ENCODE results near the gene WDR53. TPM values are rescaled to one million over a fixed set of nuclear protein-coding genes. Genes with fewer than 3 reads are reported as not detected.
A peak's percentile ranks its signal among the peaks of the same experiment; 100 is the strongest.
"Not testable (repeated sequence)": the region's sequence is repeated elsewhere in the genome, so short reads cannot be mapped to it uniquely, and the experiment has no call there.

The WDR53 gene
- total RNA-seq, 1 donor from 2014 or later: 10.1 TPM

DNA sequence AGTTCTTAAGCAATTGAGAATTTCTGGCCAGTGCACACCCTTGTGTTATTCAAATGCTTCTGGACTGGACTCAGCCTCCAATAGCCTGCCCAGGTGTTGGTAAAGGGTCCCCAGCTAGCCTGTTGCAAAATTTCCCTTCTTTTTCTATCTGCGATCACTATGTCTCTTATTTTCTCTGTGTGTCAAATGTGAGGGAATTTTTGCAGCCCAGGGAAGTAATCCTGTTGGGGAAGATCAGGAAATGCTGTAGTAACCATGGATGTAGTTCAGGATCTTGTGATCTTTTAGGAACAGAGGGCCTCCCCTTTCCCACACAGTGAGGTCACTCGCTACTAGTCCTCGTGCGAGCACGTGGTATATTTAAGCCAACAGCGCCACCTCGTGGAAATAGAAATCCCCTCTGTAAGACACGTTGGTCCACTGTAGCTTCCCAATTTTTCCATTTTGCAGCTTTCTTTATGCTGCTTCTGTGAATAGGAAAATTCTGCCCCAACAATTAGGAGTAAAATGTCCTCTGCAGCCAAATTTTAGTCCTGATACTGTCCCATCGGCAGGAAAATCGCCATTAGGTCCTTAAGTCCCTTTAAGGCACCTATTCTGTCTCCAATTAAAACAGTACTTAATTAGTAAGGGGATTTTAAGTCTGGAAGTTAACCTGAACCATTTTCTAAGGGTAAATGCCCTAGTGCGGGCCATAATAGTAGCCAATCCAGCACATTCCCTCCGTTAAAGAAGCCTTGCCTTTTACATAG lies 49.2 kb downstream of the WDR53 start:
- peak; percentile 16 for DNase-seq (ENCODE audit: low spot score)

DNA sequence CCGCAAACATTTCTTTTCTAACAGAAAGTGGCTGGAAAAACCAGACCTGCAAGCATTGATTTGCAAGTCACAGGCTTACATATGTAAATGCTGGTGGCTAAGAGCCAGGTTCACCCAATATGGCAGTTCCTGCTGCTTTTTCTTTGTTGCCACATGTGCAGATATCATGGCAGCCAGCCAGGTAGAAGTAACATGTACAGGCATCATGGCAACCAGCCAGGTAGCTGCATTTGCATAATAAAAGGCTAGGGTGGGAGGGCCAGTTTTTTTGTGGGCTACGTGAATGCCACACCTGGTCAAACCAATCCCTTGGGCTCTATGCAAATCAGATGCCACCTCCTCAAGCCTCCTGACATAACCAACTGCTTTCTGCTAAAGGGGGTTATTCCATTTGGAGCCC lies 50.4 kb downstream of the WDR53 start:
- DNase-seq (ENCODE audit: low spot score): no peak

DNA sequence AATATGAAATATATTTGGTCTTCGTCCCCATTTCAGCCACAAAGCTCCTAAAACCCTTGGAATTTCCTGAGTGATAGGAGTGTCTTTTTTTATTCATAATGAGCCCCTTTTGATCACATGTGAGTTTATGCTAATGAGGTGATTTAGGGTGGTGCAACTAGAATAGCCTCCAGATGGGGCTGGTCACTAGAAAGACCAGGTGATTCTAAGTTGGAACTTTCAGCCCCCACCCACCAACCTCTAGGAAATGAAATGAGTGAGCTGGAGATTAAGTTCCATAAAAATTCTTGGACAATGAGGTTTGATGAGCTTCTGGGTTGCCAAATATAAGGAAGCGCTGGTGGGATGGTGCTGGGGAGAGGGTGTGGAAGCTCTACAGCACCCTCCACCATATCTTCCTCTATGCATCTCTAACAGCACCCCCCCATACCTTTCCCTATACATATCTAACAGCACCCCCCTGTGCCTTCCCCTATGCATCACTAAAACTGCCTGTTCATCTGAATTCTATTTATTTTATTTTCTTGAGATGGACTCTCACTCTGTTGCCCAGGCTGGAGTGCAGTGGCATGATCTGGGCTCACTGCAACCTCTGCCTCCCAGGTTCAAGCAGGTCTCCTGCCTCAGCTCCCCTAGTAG lies 51.1 kb downstream of the WDR53 start:
- DNase-seq (ENCODE audit: low spot score): no peak

DNA sequence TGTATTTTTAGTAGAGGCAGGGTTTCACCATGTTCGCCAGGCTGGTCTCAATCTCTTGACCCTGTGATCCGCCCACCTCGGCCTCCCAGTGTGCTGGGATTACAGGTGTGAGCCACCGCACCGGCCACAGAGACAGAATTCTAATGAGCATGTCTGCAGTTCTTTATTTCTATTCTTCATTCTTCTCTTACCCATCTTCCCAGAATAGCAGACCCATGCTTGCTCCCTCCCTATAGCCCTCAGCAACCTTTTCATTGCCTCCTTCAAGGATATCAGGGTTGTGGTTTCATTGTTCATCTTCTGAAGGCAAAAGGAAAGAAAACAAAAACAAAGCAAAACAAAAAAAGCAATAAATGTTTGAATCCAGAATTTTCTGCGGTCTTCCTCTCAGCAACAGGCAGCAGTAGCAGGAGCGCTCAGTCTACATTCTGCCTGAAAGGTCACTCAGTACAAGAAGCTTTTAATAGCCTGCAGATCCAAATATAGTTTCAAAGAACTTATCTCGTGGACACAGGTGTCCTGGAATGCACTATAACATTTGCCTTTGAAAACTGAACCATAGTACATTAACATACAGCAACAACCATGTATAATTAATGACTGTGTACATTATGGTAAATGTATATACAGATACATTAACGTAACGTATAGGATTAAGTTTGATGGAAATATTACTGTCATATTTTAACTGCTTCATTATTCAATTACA lies 53.3 kb downstream of the WDR53 start, which contains the start of gene SMCO1:
SMCO1 (minus strand) TSS at position 434 of the 709 bp plus-strand sequence; CDS start at position 297, 137 bp downstream.
- DNase-seq (ENCODE audit: low spot score): no peak

DNA sequence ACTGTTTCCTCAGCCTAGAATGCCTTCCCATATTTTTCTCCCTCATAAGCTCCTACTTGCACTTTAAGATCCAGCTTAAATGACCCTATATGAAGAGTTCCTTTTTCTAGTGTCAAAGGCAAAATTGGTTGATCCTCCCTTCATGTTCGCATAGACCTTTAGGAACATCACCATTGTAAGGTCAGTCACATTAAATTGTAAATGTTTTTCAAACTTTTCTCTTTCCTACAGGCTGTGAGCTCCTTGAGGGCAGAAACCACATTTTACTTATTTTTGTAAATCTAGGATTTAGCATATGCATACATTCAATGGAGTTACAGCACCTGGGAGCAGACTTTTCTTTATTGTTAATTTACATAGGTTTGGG lies 54.0 kb downstream of the WDR53 start:
- DNase-seq (ENCODE audit: low spot score): no peak

DNA sequence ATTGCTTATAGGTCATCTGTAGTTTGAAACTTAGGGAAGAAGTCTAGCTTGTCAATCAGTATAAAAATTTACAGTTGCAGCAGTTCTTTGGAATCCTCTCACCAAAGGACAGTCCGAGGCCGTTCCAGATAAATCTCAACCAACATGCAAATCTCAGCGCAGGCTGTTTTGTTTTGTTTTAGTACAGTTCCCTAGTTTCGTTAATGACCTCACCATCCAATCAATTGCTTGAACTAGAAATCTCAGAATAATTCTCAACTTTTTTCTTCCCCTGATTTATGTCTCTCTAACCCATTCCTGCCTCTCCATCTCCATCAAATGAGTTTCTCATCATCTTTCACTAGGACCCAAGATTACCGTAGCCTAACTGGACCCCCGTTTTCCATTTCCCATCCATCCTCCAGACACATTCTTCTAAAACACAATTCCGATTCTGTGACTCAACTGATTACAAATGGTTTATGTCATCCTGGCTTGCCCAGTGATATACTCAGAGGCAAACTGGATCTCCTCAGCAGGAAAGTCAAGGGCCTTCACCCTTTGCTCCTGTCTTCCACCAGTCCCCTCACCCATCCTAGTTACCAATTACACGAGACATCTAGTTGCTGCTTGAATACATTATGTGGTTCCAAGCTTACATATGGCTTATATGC lies 54.5 kb downstream of the WDR53 start:
- DNase-seq (ENCODE audit: low spot score): no peak

DNA sequence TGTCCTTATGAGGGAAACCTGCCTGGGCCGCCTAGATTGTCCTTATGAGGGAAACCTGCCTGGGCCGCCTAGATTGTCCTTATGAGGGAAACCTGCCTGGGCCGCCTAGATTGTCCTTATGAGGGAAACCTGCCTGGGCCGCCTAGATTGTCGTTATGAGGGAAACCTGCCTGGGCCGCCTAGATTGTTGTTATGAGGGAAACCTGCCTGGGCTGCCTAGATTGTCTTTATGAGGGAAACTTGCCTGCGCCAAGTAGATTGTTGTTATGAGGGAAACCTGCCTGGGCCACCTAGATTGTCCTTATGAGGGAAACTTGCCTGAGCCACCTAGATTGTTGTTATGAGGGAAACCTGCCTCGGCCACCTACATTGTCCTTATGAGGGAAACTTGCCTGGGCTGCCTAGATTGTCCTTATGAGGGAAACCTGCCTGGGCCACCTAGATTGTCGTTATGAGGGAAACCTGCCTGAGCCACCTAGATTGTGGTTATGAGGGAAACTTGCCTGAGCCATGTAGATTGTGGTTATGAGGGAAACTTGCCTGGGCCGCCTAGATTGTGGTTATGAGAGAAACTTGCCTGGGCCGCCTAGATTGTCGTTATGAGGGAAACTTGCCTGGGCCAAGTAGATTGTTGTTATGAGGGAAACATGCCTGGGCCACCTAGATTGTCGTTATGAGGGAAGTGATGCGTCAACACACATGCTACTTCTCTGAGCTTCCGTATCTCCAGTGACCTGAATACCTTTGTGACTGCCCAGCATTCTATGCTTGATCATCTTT lies 56.5 kb downstream of the WDR53 start:
- not testable (repeated sequence) for DNase-seq (ENCODE audit: low spot score)

DNA sequence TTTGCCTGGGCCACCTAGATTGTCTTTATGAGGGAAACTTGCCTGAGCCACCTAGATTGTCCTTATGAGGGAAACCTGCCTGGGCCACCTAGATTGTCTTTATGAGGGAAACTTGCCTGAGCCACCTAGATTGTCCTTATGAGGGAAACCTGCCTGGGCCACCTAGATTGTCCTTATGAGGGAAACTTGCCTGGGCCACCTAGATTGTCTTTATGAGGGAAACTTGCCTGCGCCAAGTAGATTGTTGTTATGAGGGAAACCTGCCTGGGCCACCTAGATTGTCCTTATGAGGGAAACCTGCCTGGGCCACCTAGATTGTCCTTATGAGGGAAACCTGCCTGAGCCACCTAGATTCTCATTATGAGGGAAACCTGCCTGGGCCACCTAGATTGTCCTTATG lies 57.2 kb downstream of the WDR53 start:
- DNase-seq (ENCODE audit: low spot score): not testable (repeated sequence)

DNA sequence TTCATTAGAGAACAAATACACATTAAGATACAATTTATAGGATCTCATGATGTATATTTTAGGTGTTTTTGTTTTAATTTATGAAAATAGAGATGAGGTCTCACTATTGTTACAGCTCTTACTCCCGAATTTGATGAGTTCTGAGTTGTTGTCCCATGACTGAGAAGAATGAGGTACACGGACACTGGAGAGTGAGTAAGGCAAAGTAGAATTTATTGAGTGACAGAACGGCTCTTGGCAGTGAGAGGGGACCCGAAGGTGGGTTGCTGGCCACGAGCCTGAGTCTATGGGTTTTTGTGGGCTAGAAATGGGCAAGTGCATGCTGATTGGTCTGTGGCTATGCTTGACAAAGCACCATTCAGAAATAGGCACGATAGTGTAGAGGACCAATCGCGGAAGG lies 61.7 kb downstream of the WDR53 start:
- DNase-seq (ENCODE audit: low spot score): no peak

DNA sequence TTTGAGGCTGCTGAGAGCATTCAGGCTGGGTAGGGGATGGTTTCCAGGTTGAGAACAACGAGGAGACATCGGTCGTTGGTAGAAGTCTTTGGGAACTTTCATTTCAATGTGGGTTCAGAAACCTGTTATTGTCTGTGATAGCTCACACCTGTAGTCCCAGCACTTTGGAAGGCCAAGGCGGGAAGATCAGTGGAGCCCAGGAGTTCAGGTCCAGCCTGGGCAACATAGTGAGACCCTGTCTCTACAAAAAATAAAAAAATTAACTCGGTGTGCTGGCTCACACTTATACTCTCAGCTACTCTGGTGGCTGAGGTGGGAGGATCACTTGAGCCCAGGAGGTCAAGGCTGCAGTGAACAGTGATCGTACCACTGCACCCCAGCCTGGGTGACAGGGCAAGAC lies 63.8 kb downstream of the WDR53 start:
- no peak for DNase-seq (ENCODE audit: low spot score)

Other genes with a start within 250 kb of the WDR53 start
- not detected for gene TM4SF19, start 230.2 kb downstream of the WDR53 start, total RNA-seq (ENCODE audit: insufficient read depth, low replicate concordance)
- gene UBXN7, start 136.1 kb downstream of the WDR53 start, total RNA-seq (ENCODE audit: insufficient read depth, low replicate concordance): 18.8 TPM
- gene RNF168, start 64.8 kb downstream of the WDR53 start, total RNA-seq (ENCODE audit: insufficient read depth, low replicate concordance): 20.2 TPM
- gene SMCO1, start 53.2 kb downstream of the WDR53 start, total RNA-seq (ENCODE audit: insufficient read depth, low replicate concordance): not detected
- 11.8 TPM for gene FBXO45, start 106 bp upstream of the WDR53 start, total RNA-seq (ENCODE audit: insufficient read depth, low replicate concordance)
- 0.96 TPM for gene NRROS, start 71.1 kb upstream of the WDR53 start, total RNA-seq (ENCODE audit: insufficient read depth, low replicate concordance)
- gene CEP19, start 143.7 kb upstream of the WDR53 start, total RNA-seq (ENCODE audit: insufficient read depth, low replicate concordance): 7.2 TPM
- gene PIGX, start 143.8 kb upstream of the WDR53 start, total RNA-seq (ENCODE audit: insufficient read depth, low replicate concordance): 23.8 TPM
- gene PAK2, start 171.3 kb upstream of the WDR53 start, total RNA-seq (ENCODE audit: insufficient read depth, low replicate concordance): 18.1 TPM

All from umbilical cord (tissue), 2 donors.